HFFc6 (cell line): ENCODE measurements around the gene CCDC71. TPM values are rescaled to one million over a fixed set of nuclear protein-coding genes. Genes with fewer than 3 reads are reported as not detected.

Experiments
- DNase-seq: peaks from one replicate; pipeline ENCODE4 v3.0.0-alpha.2; 2018
- H3K27ac Mint-ChIP-seq: 2 replicates; pipeline ENCODE4 v1.8.0; 2020; ENCODE audit warnings: mild to moderate bottlenecking, mixed read lengths
- H3K27me3 Mint-ChIP-seq: 2 replicates; pipeline ENCODE4 v1.8.0; 2021; ENCODE audit warnings: mild to moderate bottlenecking, moderate library complexity, mixed read lengths; ENCODE audit not compliant: insufficient read depth
- H3K36me3 Mint-ChIP-seq: 2 replicates; pipeline ENCODE4 v1.8.0; 2021; ENCODE audit warnings: low read depth, mixed read lengths
- H3K4me1 Mint-ChIP-seq: 2 replicates; pipeline ENCODE4 v1.8.0; 2020; ENCODE audit warnings: low read depth, mixed read lengths
- H3K4me3 Mint-ChIP-seq: 2 replicates; pipeline ENCODE4 v1.8.0; 2020; ENCODE audit warnings: mild to moderate bottlenecking, moderate library complexity, mixed read lengths
- H3K9me3 Mint-ChIP-seq: 2 replicates; pipeline ENCODE4 v1.8.0; 2020; ENCODE audit warnings: mild to moderate bottlenecking, mixed read lengths
- total RNA-seq, 6 experiments: library from RNA; stranded (reverse); fragmentation: NEBNext Ultra II Directional; extraction: Animal tissue kit (Norgen Biotek cat#: 25700); gene quantifications; 2 replicates in 1 of 6; 3 replicates in 5 of 6; pipeline ENCODE4 v1.2.3, GENCODE V29; 2021
- TF ChIP-seq, protein P1 (sequence below): fragments of 200-600 bp; sonication (generic); IDR thresholded peaks from 2 replicates; pipeline ENCODE4 v1.5.0; 2021; ENCODE audit warnings: antibody characterized with exemption, mild to moderate bottlenecking

The CCDC71 gene
- total RNA-seq, 6 experiments from 2014 or later: 20.0 to 23.7 (median 21.9) TPM

DNA sequence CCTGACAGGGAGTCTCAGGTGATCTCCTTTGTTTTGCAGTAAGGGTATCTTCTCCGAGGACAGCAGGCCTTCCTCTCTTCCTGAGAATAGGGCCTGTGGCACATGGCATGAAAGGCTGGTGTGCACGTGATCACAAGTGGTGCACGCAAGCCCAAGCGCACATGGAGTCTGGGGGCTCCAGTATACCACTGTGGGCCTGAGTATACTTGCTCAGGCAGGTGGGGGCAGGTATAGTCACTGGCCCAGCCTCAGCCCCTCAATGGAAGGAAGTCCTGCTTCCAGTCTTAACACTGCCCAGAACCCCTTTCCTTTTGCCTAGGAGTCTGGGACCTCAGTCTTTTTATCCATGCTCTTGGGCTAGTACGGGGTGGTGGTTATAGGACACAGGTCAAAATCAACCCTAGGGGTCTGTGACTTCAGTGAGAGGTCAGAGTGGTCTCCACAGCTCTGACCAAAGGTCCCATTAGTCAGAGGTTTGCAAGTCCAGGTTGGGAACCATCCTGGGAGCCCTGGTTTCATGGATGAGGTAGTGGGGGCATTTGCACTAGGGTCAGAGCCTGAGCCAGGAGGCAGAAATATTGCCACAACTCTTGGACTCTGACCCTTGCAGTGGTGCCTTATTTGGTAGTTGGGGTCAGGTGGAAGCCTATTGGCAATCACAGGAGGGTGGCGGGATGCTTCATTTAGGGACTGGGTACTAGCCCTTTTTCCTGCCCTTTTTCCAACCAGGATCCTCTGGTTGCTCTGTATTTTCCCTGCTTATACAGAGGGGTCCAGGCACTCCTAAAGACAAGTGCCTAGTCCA lies 823 bp upstream of the CCDC71 start:
- H3K4me3 Mint-ChIP-seq: peak overlapping the region; percentile 87
- H3K27ac Mint-ChIP-seq: peak overlapping the region; percentile 85
- peaks cover 24% of the 10 kb centered on the region for H3K4me1 Mint-ChIP-seq
- no peaks in the 10 kb centered on the region for H3K9me3 Mint-ChIP-seq
- peaks cover 13% of the 10 kb centered on the region for H3K36me3 Mint-ChIP-seq
- DNase-seq: no peak
- H3K27me3 Mint-ChIP-seq: peaks cover 7% of the 10 kb centered on the region
- TF ChIP-seq, protein P1, sequence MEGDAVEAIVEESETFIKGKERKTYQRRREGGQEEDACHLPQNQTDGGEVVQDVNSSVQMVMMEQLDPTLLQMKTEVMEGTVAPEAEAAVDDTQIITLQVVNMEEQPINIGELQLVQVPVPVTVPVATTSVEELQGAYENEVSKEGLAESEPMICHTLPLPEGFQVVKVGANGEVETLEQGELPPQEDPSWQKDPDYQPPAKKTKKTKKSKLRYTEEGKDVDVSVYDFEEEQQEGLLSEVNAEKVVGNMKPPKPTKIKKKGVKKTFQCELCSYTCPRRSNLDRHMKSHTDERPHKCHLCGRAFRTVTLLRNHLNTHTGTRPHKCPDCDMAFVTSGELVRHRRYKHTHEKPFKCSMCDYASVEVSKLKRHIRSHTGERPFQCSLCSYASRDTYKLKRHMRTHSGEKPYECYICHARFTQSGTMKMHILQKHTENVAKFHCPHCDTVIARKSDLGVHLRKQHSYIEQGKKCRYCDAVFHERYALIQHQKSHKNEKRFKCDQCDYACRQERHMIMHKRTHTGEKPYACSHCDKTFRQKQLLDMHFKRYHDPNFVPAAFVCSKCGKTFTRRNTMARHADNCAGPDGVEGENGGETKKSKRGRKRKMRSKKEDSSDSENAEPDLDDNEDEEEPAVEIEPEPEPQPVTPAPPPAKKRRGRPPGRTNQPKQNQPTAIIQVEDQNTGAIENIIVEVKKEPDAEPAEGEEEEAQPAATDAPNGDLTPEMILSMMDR: no peak

DNA sequence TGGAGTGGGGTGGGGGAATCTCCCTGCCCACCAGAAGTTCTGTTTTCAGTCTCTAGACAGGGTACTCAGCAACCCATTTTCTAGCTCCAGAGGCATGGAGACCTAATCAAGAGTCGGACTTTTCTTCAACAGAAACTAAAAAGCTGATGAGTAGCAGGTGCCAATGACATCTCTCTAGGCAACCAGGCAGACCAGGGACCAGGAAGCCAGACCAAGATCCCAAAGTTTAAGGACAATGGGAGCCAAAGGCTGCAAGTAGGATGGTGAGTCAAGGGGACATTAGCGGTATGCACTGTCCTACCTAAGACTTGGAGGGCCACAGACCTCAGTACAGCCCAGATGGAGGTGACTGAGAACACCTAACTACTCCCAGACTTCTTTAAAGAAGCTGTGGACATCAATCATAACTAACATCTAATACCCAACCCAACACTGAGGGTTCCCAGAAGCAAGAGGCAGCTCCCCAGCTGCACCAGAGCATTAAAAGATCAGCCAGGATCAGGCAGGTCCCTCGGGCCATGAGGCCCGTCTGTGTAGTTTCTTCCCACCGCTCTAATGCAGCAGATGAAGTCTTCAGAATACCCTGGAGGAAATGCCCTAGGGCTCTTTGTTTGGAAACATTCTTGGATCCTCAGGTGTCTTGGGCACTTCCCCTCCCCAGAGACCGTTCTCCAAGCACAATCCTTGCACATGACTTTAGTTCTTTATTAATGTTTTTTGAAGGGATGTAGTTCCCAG lies 979 bp downstream of the CCDC71 start:
- H3K9me3 Mint-ChIP-seq: no peaks in the 10 kb centered on the region
- peaks cover 13% of the 10 kb centered on the region for H3K36me3 Mint-ChIP-seq
- TF ChIP-seq, protein P1: no peak
- H3K4me3 Mint-ChIP-seq: peak overlapping the region; percentile 94
- H3K4me1 Mint-ChIP-seq: peaks cover 13% of the 10 kb centered on the region
- peaks cover 7% of the 10 kb centered on the region for H3K27me3 Mint-ChIP-seq
- no peak for DNase-seq
- H3K27ac Mint-ChIP-seq: peak overlapping the region; percentile 81

DNA sequence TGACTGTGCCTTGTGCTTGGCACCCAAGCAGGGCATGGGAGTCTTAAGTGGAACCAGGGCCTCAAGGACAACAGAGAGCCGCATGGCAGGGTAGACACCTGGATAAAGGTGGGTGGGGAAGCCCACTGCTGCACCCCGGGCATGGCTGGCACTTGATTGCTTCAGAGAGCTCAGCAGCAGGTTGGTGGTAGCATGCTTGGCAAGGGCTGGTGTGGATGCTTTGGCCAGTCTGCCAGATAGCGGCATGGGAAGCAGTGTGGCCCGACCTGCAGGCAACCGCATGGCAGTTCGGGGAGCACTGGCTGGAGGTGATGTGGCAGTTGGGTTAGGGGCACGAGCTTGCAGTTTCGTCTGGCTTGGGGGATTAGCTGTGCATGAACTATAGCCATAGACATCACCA lies 2.5 kb downstream of the CCDC71 start:
- no peak overlapping the region for H3K27ac Mint-ChIP-seq
- H3K36me3 Mint-ChIP-seq: peaks cover 13% of the 10 kb centered on the region
- TF ChIP-seq, protein P1: no peak
- peaks cover 18% of the 10 kb centered on the region for H3K4me1 Mint-ChIP-seq
- no peak overlapping the region for H3K4me3 Mint-ChIP-seq
- DNase-seq: no peak
- peaks cover 9% of the 10 kb centered on the region for H3K27me3 Mint-ChIP-seq
- no peaks in the 10 kb centered on the region for H3K9me3 Mint-ChIP-seq

DNA sequence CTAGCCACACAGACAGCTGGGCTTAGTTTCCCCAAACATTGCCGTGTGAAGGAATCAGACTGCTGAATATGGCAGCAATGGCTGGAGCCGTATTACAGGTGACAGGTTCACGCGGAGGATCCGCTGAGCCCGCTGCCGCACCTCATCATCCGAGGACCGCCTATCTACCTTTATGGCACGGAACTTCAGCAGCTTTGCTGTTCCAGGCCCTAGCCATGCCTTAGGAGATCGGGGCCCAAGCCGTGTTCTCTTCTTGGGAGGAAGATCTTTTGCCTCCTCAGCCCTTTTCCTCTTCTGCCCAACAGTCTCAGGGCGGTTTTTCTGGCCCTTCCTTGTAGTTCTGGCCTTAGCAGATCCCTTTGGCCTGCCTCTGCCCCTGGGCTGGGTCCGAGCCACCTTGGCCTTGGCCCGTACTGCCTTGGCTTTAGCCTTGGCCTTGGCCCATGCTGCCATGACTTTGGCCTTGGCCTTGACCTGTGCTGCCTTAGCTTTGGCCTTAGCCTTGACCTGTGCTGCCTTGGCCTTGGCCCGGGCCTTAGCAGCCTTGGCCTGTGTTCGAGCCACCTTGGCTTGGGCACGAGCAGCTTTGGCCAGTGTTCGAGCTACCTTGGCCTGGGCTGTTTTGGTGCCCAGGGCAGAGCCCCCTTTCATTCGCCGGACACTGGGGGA lies 3.2 kb downstream of the CCDC71 start:
- Mint-ChIP-seq H3K9me3 (no peaks in the 10 kb centered on the region), H3K27me3 (peaks cover 9% of the 10 kb centered on the region), H3K27ac (no peak overlapping the region), H3K4me3 (no peak overlapping the region), H3K4me1 (peaks cover 18% of the 10 kb centered on the region), H3K36me3 (peaks cover 13% of the 10 kb centered on the region)
- TF ChIP-seq, protein P1: no peak
- DNase-seq: no peak

DNA sequence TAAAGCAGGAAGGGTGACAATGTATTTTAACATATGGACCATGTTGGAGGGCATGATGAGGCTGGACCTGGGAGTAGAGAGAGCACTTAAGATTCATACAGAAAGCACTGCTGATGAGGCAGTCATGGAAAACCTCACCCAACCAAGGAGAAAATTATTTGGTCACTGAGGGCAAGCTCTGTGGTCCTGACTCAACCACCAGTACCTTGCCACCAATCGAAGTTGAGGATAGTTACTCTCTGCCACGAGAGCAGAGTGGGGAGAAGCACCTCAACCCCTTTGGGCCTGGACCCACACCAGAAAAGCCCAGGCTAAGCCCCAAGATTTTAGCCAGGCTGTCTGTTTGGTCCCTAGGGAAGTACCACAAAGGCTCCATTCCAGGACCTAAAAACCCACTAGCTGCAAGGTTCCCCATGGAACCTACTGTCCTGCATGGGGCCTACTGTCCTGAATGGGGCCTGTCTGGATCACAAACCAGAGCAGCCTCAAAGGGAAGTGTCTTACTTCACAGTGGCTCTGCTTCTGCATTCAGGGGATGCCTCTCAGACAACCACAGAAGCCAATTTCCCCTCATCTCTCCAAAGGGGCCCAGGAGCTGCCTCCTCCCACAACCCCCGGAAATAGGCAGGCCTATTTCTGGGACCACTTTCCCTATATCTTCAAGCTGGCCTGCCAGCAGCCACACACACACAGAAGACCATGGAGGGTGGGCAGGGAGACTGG lies 4.2 kb downstream of the CCDC71 start:
- Mint-ChIP-seq H3K9me3 (no peaks in the 10 kb centered on the region), H3K4me1 (peaks cover 18% of the 10 kb centered on the region), H3K27me3 (peaks cover 9% of the 10 kb centered on the region), H3K4me3 (no peak overlapping the region), H3K36me3 (peaks cover 13% of the 10 kb centered on the region), H3K27ac (no peak overlapping the region)
- no peak for DNase-seq
- TF ChIP-seq, protein P1: no peak
